Neural progenitor cell (in vitro differentiated cells): Measurements from ENCODE around the gene STAG3.
"Not testable (repeated sequence)": the region's sequence is repeated elsewhere in the genome, so short reads cannot be mapped to it uniquely, and the experiment has no call there.

Experiments used
- EZH2phosphoT487 ChIP-seq: fragments of 200-600 bp; sonication (generic); IDR thresholded peaks from 2 replicates; pipeline ENCODE4 v1.6.1; 2017; ENCODE audit warnings: antibody characterized with exemption
- TF ChIP-seq, protein P1 (sequence below): fragments of 200-600 bp; sonication (generic); IDR thresholded peaks from 2 replicates; pipeline ENCODE4 v1.5.1; 2017; ENCODE audit warnings: antibody characterized with exemption, mild to moderate bottlenecking

DNA sequence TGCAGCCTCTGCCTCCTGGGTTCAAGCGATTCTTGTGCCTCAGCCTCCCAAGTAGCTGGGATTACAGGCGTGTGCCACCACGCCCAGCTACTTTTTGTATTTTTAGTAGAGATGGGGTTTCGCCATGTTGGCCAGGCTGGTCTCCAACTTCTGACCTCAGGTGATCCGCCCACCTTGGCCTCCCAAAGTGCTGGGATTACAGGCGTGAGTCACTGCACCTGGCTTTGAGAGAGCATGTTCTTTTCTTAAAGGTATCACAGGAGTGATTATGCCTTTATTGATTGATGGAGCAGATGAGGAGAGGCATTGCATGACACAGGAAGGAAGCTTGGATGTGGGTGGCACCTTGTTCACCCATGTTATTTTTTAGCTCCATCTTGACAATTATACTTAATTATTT lies 5.4 kb downstream of the STAG3 start:
- TF ChIP-seq, protein P1, sequence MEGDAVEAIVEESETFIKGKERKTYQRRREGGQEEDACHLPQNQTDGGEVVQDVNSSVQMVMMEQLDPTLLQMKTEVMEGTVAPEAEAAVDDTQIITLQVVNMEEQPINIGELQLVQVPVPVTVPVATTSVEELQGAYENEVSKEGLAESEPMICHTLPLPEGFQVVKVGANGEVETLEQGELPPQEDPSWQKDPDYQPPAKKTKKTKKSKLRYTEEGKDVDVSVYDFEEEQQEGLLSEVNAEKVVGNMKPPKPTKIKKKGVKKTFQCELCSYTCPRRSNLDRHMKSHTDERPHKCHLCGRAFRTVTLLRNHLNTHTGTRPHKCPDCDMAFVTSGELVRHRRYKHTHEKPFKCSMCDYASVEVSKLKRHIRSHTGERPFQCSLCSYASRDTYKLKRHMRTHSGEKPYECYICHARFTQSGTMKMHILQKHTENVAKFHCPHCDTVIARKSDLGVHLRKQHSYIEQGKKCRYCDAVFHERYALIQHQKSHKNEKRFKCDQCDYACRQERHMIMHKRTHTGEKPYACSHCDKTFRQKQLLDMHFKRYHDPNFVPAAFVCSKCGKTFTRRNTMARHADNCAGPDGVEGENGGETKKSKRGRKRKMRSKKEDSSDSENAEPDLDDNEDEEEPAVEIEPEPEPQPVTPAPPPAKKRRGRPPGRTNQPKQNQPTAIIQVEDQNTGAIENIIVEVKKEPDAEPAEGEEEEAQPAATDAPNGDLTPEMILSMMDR: not testable (repeated sequence)
- not testable (repeated sequence) for TF ChIP-seq EZH2phosphoT487
